GM21381 (cell line): ENCODE results near the gene ME1.
A peak's percentile ranks its signal among the peaks of the same experiment; 100 is the strongest.
"Not testable (repeated sequence)": the region's sequence is repeated elsewhere in the genome, so short reads cannot be mapped to it uniquely, and the experiment has no call there.

Experiments
- ATAC-seq: cut with Tn5 transposase; IDR thresholded peaks from one replicate; pipeline ENCODE4 v1.9.1; 2021; ENCODE audit warnings: mild to moderate bottlenecking, moderate library complexity; ENCODE audit not compliant: unreplicated experiment

ME1 gene

GRCh38 chr6:83192871-83193746, 237.7 kb downstream of the ME1 start, which contains the start of the genes PGM3 and RWDD2A:
PGM3 (minus strand) TSS chr6:83193265; CDS start chr6:83191012, 2,253 bp downstream.
RWDD2A (plus strand) TSS chr6:83193357; CDS start chr6:83194452, 1,095 bp downstream.
- peak; percentile 96 for ATAC-seq

- ATAC-seq = no peak
These were observed 238.4 kb downstream of the ME1 start for GRCh38 chr6:83192456-83192855.

GRCh38 chr6:83191974-83192373, 238.9 kb downstream of the ME1 start:
- not testable (repeated sequence) for ATAC-seq

GRCh38 chr6:83190626-83191025, 240.2 kb downstream of the ME1 start:
- no peak for ATAC-seq

- no peak for ATAC-seq
These were observed 242.3 kb downstream of the ME1 start for GRCh38 chr6:83188501-83188900.

- no peak for ATAC-seq
These were observed 245.8 kb downstream of the ME1 start for GRCh38 chr6:83185096-83185495.

GRCh38 chr6:83183082-83183828, 247.6 kb downstream of the ME1 start:
- no peak for ATAC-seq

GRCh38 chr6:83182114-83182513, 248.7 kb downstream of the ME1 start:
- no peak for ATAC-seq

- ATAC-seq = no peak
These were observed 250.4 kb downstream of the ME1 start for GRCh38 chr6:83180426-83180950.

- no peak for ATAC-seq
These were observed 254.6 kb downstream of the ME1 start for GRCh38 chr6:83176246-83176645.

- ATAC-seq = no peak
These were observed 261.3 kb downstream of the ME1 start for GRCh38 chr6:83169511-83169910.

- ATAC-seq = no peak
These were observed 261.7 kb downstream of the ME1 start for GRCh38 chr6:83169106-83169505.

- no peak for ATAC-seq
These were observed 262.3 kb downstream of the ME1 start for GRCh38 chr6:83168556-83168955.

GRCh38 chr6:83167726-83168278, 263.0 kb downstream of the ME1 start:
- ATAC-seq = no peak
